ENCODE data around the gene LOXL1. TPM values are rescaled to one million over a fixed set of nuclear protein-coding genes. Genes with fewer than 3 reads are reported as not detected.
A peak's percentile ranks its signal among the peaks of the same experiment; 100 is the strongest.

LOXL1 gene
- total and polyA plus RNA-seq, 9 of the 15 experiments (the other 6 are each of a cell fraction or from before 2014, with no cell fraction given): 0.14 TPM; not detected in 8

GRCh38 chr15:73932381-73933191, 6.3 kb downstream of the LOXL1 start (continued):
- TF ChIP-seq CTBP1 (IDR thresholded peaks at IDR 0.05; ENCODE audit: borderline replicate concordance) (peak; percentile 27; the same call in 1 of the 2 replicates), SPI1 (IDR thresholded peaks at IDR 0.05; ENCODE audit: borderline replicate concordance, low read depth, low read length) (no peak), ELF2 (CRISPR knock-in tag; IDR thresholded peaks at IDR 0.05) (no peak), ZNF282 (CRISPR knock-in tag; IDR thresholded peaks at IDR 0.05) (no peak), ZNF398 (CRISPR knock-in tag; IDR thresholded peaks at IDR 0.05) (no peak), ZNF778 (CRISPR knock-in tag; IDR thresholded peaks at IDR 0.05) (no peak), IRF1 (CRISPR knock-in tag; IDR thresholded peaks at IDR 0.05; ENCODE audit: borderline replicate concordance) (no peak), IRF2 (CRISPR knock-in tag; IDR thresholded peaks at IDR 0.05) (no peak), ZNF507 (tag; conservative IDR thresholded peaks at IDR 0.05) (no peak), ZNF77 (CRISPR knock-in tag; IDR thresholded peaks at IDR 0.05) (no peak), THAP7 (CRISPR knock-in tag; IDR thresholded peaks at IDR 0.05) (no peak), BCOR (IDR thresholded peaks at IDR 0.05) (peak; percentile 33; the same call in 1 of the 2 replicates), ZNF395 (CRISPR knock-in tag; IDR thresholded peaks at IDR 0.05) (no peak), E2F1 (CRISPR knock-in tag; IDR thresholded peaks at IDR 0.05) (no peak), SETDB1 (IDR thresholded peaks at IDR 0.05; ENCODE audit: low read length) (no peak), ILF3 (IDR thresholded peaks at IDR 0.05; ENCODE audit: borderline replicate concordance) (no peak), RNF2 (IDR thresholded peaks at IDR 0.05) (no peak), ZNF232 (CRISPR knock-in tag; IDR thresholded peaks at IDR 0.05) (no peak), NR2C1 (IDR thresholded peaks at IDR 0.05) (no peak), NR2C1 (tag; IDR thresholded peaks at IDR 0.05) (no peak), POLR2AphosphoS5 (IDR thresholded peaks at IDR 0.05; ENCODE audit: control insufficient read depth, insufficient read depth, low read depth, low read length) (no peak), E2F4 (CRISPR knock-in tag; IDR thresholded peaks at IDR 0.05; ENCODE audit: low read depth) (no peak), MEF2A (IDR thresholded peaks at IDR 0.05; ENCODE audit: control insufficient read depth, low read depth, low read length) (no peak)

Data from K562 (cell line).